HG02678 (cell line): ENCODE data around the gene DPP6.
"Not testable (repeated sequence)": the region's sequence is repeated elsewhere in the genome, so short reads cannot be mapped to it uniquely, and the experiment has no call there.

Experiments used
- ATAC-seq: cut with Tn5 transposase; IDR thresholded peaks from one replicate; pipeline ENCODE4 v1.9.1; 2021; ENCODE audit warnings: mild to moderate bottlenecking, moderate library complexity; ENCODE audit not compliant: unreplicated experiment

The DPP6 gene

DNA sequence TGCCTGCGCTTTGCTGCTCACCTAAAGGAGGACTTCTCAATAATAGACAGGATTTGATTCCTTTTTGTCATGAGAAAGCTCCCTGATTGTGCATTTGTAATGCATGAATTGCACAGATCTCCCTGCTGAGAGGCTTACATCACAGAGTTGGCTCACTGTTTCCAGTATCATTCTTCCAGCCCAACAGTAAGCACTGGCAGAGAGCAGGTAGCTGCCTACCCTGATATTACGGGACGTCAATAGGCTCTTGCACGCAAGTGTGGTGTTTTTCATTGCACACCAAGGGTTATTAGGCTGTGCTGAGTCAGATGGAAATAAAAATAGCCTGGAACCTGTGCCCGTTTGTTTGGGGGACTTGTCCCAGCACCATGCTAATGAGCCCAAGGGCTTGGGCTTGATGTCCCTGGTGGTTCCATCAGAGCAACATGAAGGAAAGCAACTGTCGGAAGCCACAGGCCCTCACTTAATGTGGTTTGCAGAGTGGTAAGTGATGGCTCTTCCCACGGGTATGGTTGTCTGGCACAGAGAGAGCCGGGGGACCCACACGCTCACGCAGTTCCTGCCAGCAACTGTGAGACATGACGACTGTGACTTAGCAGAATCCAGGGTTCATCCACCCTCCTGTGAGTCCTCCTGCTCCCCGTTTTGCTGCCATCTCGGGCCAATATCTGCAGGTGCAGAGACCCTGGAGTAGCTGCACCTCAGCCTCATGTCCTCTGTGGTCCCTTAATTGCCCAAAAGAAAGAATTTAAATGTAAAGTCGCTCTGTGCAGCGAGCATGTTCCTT lies 20.4 kb downstream of the DPP6 start:
- ATAC-seq: not testable (repeated sequence)

DNA sequence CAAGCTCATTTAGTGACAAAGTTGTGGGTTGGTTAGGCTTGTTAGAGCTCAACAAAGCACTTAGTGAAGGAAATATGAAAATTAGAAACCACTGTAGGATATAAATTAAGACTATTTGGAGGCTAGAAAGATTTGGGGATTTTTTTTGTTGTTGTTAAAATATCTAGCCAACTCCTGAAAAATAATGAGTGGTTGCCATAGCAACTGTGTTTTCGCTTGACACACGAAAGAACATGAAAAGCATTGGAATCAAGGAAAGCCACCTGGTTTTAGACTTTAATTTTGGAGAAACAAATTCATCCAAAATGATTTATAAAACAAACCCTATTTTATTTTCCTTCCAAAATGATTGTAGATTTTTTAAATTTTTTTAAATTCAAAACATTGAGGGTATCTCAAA lies 26.3 kb downstream of the DPP6 start:
- not testable (repeated sequence) for ATAC-seq

DNA sequence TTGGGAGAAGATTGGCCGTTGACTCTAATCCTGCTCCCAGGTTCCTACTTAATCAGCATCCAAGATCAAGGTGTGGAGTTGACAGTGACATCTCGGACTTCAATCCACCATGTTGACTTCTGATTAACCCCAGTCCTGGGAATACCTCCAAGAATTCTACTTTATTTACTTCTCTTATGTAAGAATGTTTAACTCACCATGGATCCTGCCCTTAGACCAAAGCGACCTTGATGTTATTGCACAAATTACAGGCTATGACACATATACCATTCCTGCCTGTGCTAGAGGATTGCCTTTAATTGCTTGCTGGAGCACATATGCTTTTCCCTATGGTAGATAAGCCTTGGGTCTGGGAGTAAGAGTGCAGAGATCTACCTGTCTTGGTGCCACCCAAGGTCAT lies 28.1 kb downstream of the DPP6 start:
- not testable (repeated sequence) for ATAC-seq

DNA sequence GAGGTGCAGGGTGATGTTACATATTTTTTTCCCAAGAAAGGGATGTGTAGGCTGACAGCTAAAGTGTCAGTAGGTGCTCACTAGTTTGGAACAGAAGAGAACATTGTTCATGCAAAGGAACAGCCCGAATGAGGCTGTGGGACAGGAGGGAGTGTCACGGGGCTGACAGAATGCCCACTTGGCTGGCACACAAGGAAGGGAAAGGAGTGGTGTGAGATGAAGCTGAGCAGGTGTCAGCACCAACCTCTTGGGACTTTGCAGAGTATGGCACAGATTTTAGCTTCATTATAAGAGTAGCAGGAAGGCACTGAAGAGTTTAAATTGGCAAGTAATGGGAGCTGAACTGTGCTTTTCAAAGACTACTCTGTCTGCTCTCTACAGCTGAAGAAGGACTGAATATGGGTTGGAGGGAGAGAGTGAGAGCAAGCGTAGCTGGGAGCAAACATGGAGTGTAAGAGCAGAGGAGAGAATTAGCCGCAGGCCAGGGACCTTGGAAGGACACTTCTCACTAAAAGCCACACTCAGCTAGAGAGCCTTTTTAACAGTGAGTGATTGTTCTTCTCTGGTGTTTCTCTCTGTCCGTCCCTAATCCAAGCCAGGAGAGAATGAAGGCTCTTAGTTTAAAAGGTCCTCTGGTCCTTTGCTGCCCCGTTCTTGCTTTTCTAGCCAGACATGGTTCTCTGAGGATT lies 35.0 kb downstream of the DPP6 start:
- not testable (repeated sequence) for ATAC-seq

DNA sequence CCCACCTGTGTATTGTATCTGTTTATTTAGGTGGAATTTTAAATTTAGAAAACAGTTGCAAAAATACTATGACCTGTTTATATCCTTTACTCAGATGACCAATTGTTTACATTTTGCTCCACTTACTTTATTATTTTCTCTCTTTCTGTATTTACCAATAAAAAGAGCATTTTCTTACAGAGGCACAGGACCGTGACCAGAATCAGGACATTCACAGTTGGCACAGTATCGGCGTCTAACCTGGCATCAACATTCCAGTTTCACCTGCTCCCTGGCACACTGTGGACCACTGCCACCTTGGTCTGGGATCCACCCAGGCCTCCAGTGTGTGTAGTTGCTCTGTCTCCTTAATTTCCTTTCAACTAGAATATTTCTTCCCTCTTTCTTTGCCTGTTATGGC lies 39.9 kb downstream of the DPP6 start:
- ATAC-seq: not testable (repeated sequence)

DNA sequence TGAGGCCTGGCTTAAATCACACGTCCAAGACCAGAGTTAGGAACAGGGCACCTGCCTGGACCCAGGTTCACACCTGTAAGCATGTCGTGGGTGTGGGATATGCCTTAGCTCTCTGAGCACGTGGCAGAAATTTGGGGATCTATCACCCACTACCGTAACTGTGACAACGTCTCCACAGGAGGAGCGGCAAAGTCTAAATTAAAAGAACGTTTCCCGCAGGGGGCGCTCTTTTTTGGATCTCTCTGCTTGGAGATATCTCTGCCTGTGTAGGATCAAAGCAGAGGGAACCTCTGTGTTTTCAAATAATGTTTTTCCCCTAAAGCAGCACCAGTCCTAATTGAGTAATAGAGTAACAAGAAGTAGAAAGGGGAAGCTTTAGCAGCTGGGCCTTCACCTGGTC lies 43.0 kb downstream of the DPP6 start:
- not testable (repeated sequence) for ATAC-seq

DNA sequence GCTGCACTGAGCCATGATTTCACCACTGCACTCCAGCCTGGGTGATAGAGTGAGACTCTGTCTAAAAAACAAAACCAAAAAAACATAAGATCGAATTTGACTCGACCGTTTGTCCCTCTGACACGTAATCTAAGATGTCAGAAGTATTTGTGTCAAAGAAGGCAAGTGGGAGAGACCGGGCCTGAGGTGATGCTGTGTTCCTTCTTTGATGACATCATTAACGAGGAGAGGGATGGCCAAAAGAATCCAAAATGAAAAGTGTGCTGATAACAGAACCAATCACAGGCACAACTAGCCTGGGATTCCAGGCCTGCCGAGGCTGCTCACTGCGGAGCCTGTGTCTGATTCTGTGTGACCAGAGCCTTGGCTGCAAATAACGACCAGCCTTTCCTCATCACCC lies 52.9 kb downstream of the DPP6 start:
- not testable (repeated sequence) for ATAC-seq

DNA sequence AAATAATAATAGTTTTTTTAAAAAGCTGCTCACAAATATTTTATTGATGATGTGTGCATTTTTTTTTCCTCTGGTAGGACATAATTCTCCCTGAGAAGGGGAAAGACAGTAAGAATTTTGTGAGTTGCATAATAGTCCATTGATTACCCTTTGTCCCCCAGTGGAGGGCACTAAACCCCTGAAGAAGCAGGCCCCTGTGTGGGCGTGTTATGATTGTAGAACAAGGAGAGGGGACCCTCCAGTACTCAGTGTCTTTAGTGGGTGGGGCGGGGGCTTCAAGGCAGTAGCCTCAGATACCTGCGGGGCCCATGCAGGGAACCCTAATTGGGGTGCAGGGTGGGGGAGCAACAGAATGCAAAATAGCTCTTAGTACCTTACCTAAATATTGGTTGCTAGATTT lies 57.4 kb downstream of the DPP6 start:
- not testable (repeated sequence) for ATAC-seq

DNA sequence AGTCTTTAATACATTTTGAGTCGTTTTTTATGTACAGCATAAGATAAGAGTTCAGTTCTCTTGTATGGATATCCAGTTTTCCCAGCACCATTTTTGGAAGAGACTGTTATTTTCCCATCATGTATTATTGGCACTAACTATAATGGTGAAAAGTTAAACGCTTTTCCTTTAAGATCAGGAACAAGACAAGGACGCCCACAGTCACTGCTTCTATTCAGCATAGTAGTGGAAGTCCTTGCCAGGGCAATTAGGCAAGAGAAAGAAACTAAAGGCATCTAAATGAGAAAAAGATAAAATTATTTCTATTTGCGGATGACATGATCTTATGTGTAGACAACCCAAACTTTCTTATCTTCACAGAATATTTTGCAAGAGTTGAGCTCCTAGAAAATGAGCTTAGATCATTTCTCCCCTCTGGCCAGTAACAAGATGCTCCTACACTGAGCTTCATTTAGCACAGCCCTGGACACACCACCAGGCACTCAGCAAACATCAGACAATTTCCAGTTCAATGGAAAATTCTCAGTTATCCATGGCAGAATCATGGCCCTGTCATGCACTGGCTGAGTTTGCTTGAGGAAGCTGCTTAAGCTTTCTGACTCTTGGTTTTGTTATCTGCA lies 61.6 kb downstream of the DPP6 start:
- ATAC-seq: not testable (repeated sequence)

DNA sequence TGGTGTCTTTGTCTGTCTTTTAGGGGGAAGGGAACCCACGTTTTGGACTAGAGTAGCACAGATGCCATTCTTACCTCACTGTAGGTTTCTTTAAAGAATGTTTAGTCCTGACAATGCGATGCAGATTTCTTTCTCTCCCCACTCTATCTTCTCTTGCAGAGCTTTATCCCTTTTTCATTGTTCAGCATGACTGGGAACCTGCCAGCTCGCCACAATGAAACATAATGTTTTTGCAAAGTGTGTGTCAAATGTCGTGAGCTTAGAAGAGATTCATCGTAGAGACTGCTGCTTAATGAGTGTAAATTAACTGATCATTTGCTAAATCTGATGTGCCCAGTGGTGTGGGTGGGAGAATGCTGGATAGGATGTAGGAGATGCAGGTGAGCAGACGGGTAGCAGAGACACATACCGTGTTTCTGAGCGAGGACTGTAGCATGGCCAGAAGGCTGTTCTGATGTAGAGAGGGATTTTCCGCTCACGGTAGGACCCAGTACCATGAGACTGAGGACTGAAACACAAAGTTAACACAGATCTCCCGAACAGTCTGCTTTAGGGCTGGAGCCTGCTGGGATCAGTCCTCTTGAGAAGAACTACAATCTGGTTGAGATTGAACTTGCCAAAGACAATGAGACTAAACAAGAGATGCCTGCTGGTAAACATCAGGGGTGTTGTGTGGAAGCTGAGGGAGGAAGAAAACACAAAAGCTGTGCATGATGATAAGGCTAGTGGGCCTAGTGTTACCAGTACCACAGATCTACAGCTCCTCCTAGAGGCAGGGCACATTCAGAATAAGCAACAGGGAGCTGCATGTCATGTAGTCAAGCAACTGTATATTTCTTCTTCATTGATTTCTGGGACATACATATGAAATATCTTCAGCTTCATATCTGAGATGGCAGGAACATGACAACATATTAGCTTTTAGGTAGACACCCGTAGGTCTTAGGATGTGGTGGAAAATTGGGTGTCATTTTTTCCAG lies 65.5 kb downstream of the DPP6 start:
- not testable (repeated sequence) for ATAC-seq

DNA sequence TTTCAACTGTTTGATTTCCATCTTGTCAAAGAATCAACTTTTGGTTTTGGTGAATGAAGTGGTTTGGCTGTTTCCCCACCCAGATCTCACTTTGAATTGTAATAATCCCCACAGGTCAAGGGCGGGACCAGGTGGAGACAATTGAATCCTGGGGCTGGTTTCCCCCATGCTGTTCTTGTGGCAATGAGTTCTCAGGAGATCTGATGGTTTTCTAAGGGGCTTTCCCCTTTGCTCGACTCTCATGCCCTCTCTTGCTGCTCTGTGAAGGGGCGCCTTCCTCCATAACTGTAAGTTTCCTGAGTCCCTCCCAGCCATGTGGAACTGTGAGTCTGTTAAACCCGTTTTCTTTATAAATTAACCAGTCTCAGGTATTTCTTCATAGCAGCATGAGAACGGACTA lies 68.6 kb downstream of the DPP6 start:
- not testable (repeated sequence) for ATAC-seq

DNA sequence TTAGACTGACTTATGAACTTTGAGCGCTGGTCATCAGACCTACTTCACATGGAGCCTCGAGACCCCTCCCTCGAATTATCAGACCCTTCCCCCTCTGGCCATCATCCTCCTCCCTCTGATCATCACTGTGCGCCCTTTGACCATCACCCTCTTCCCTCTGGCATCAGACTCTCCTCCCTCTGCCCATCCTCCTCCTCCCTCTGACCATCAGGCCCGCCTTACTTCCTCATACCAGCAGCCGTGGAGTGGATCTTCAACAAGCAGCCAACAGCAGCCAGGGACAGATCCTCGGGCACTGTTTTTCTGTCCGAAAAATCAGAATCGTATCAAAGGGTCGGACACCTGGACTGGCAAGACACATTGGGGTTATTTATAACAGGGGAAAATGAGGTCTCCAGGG lies 70.5 kb downstream of the DPP6 start:
- not testable (repeated sequence) for ATAC-seq

DNA sequence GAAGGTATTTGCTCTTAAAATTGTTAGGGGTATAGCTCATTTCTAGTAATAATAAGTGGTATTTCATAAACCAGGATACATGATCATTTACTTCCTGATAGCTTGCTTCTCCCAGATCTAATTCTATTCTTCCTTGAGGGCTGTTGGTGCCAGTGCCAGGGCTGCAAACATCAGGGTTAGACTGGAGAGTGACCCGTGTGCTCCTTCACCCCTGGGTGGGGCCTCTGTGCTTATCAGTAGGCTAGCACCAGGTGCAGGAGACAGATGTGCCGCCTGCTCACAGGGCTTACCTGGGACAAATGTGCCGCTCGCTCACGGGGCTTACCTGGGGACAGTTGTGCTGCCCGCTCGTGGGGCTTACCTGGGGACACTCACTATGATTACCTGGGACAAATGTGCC lies 71.2 kb downstream of the DPP6 start:
- ATAC-seq: not testable (repeated sequence)

DNA sequence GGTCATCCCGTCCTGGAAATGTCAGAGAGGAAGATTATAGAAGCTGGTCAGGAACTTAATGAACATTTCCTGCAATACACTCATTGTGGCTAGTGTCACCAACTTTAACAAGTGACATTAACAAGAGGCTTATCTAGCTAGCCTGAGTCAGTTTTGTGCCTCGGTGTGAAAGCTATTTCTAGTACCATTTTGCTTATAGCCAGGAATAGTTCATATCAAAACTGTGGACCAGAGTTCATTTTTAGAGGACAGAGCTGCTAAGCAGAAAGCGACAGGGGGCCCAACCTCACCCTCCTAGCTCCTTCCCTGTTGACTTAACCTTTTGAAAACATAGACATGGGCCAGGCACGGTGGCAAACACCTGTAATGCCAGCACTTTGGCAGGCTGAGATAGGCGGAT lies 76.9 kb downstream of the DPP6 start:
- ATAC-seq: not testable (repeated sequence)

DNA sequence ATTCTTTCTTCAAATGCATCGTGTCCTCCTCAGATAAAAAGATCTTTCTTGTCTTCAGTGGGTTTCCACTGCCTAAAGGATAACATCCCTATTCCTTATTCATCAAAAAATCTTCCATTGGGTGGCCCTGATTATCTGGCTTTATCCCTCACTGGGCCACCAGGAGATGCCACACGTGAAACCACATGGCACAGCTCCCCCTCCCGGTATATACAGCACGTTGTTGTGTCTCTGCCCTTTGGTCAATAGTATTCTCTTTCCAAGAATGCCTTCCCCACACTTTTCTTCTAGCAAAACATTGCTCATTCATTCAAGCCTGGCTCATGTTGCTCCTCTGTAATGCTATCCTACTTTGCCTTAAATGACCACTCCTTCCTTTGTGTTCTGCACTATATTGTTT lies 80.4 kb downstream of the DPP6 start:
- ATAC-seq: not testable (repeated sequence)

DNA sequence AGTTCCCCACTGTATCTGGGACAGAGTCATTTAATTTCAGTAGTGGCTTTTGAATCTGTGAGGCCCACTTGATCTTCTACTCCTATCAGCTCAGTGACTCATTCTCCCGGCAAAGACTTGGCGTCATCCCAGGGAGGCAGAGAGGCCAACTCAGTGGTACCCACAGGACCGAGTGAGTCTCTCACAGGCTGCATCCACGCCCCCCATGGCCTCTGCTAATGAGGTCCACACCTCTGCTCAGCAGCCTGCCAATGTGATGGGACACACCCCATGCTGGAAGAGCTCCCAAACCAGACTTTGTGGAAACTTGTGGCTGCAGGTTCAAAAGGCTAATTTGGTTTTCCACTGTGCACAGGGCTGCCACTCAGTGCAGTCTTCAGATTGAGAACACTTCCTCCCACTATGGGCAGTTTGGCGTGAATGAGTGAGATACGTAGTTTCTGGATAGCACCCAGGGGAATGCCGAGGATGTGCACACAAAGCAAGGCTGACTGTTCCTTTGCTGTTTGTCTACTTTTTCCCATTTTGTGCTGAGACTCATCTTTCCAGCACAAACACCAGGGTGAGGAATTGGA lies 81.6 kb downstream of the DPP6 start:
- not testable (repeated sequence) for ATAC-seq

DNA sequence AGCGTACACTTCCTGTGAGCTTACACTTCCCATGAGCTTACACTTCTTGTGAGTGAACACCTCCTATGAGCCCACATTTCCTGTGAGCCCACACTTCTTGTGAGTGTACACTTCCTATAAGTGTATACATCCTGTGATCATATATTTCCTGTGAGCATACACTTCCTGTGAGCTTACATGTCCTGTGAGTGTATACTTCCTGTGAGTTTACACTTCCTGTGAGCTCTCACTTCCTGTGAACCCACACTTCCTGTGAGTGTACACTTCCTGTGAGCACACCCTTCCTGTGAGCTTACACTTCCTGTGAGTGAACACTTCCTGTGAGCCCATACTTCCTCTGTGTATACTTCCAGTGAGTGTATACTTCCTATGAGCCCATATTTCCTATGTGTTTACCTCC lies 82.5 kb downstream of the DPP6 start:
- ATAC-seq: not testable (repeated sequence)

DNA sequence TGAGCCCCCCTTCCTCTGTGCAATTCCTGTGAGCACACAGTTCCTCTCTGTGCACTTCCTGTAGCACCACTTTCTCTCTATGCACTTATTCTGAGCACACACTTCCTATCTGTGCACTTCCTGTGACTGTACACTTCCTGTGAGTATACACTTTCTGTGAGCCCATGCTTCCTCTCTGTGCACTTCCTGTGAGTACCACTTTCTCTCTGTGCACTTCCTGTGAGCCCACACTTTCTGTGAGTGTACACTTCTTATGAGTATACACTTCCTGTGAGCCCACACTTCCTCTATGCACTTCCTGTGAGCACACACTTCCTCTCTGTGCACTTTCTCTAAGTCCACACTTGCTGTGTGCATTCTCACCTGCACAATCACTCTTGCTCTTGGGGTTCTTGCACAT lies 83.4 kb downstream of the DPP6 start:
- not testable (repeated sequence) for ATAC-seq

DNA sequence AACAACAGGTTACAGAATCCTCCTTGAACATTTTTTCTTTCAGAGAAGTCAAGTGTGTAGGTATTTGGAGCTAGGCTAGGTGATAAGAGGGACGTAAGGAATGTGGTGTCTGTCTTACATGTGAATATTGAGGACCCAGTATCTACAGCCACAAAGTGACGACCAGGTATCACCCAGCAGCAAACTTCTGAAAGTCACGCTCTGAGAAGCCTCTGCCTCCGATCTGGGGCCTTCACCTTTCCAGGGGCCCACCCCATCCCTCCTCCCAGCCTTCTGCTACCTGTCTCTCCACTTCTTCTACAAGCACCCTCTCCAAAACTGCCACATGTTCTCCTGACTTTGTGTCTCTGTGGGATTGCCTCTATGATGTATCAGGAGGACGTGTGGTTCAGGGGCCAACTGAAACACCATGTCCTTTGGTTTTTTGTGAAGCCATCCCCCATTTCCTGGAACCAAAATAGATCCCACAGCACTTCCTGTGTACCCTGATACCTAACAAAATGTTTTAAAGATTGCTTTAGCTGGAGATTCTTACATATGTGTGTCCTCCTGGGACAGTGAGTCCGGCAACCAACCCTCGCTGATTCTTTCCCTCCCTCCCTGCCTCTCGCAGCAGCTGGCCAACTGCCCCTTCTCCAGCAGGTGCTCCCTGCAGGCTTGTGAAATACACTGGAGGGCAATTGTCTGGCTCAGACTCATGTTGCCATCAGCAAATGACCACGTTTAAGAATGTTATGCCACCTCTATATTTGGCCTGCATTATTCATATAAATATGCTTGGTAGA lies 93.9 kb downstream of the DPP6 start:
- ATAC-seq: not testable (repeated sequence)

DNA sequence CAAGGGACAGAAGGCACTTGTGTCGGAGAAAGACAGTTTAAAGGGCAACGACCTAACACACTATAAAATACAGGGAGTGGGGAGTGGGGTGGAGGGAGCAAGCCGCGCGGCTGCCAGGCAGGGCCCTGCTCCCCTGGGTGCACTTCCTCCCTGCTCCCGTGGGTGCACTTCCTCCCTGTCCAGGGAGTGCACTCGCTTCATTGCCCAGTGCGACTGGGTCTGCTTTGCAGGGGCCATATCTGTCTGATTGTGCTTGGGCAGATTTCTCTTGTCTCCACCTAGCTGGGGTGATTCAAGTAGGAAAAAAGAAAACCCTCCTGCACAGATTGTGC lies 94.5 kb downstream of the DPP6 start:
- ATAC-seq: not testable (repeated sequence)
